Measurements from ENCODE around the gene FAM118B.
A peak's percentile ranks its signal among the peaks of the same experiment; 100 is the strongest.

GRCh38 chr11:126310200-126310991, 98.8 kb downstream of the FAM118B start:
- TF ChIP-seq CTCF (IDR thresholded peaks at IDR 0.05) (peak; percentile 69 to 84 (median 82)), POLR2A (IDR thresholded peaks at IDR 0.05) (no peak)

Data from body of pancreas (tissue), 4 donors.